IMR-90 (cell line): ENCODE measurements around the gene RSU1. TPM values are rescaled to one million over a fixed set of nuclear protein-coding genes. Genes with fewer than 3 reads are reported as not detected.

Source experiments
- ATAC-seq: fragments of 200-7000 bp; cut with Tn5 transposase; 2 replicates; pipeline ENCODE4 v1.9.1; 2020; ENCODE audit warnings: low read depth, mild to moderate bottlenecking, moderate library complexity
- BruUV-seq: library from RNA; stranded (reverse); fragments of 400-500 nt; replicated peaks from 2 replicates; lab custom pipeline; 2021; lab: Mats Ljungman, UMichigan
- CTCF ChIA-PET: fragments of 300-600 bp; formaldehyde crosslinking; extraction: SDS; loops from one replicate; lab custom pipeline; 2021; ENCODE audit warnings: antibody characterized with exemption; lab: Yijun Ruan, JAX
- POLR2A ChIA-PET: fragments of 300-600 bp; sonication (Branson Sonifier 250); formaldehyde crosslinking; loops from one replicate; lab custom pipeline; 2022; ENCODE audit warnings: antibody characterized with exemption; ENCODE audit not compliant: unreplicated experiment; lab: Charles Lee
- DNase-seq: peaks from one replicate; pipeline ENCODE4 v3.0.0; 2013
- H2AFZ ChIP-seq: replicated peaks from 2 replicates; pipeline ENCODE3; 2013; ENCODE audit warnings: low read length, mild to moderate bottlenecking; ENCODE audit not compliant: poor library complexity
- H2AK5ac ChIP-seq: 2 replicates; pipeline ENCODE4 v1.6.1; 2013; ENCODE audit warnings: low read depth, low read length, inconsistent platforms
- H2AK9ac ChIP-seq: replicated peaks from 2 replicates; pipeline ENCODE3; 2013; ENCODE audit warnings: mild to moderate bottlenecking, low read depth, low read length, moderate library complexity; ENCODE audit not compliant: poor library complexity
- H2BK120ac ChIP-seq: 2 replicates; pipeline ENCODE4 v1.6.1; 2013; ENCODE audit warnings: low read depth, low read length, inconsistent platforms
- H2BK15ac ChIP-seq: 3 replicates; pipeline ENCODE4 v1.6.1; 2013; ENCODE audit warnings: low read depth, low read length, inconsistent platforms
- H2BK20ac ChIP-seq: 2 replicates; pipeline ENCODE4 v1.6.1; 2013; ENCODE audit warnings: low read depth, mild to moderate bottlenecking, inconsistent platforms, low read length, moderate library complexity
- H2BK5ac ChIP-seq: 2 replicates; pipeline ENCODE4 v1.6.1; 2013; ENCODE audit warnings: mild to moderate bottlenecking, low read depth, low read length, inconsistent platforms; ENCODE audit not compliant: poor library complexity, severe bottlenecking
- H3K14ac ChIP-seq: replicated peaks from 2 replicates; pipeline ENCODE4 v1.6.1; 2013; ENCODE audit warnings: low read depth, low read length, inconsistent platforms
- H3K18ac ChIP-seq: 2 replicates; pipeline ENCODE4 v1.6.1; 2013; ENCODE audit warnings: low read depth, low read length, control low read depth
- H3K23ac ChIP-seq: 2 replicates; pipeline ENCODE4 v1.6.1; 2013; ENCODE audit warnings: low read depth, low read length, inconsistent platforms
- H3K27ac ChIP-seq: 2 replicates; pipeline ENCODE4 v1.5.1; 2013; ENCODE audit warnings: mild to moderate bottlenecking, control low read depth, low read length; ENCODE audit not compliant: insufficient read depth
- H3K27me3 ChIP-seq: 2 replicates; pipeline ENCODE4 v1.6.1; 2013; ENCODE audit warnings: low read length; ENCODE audit not compliant: control insufficient read depth, insufficient read depth
- H3K36me3 ChIP-seq: 2 replicates; pipeline ENCODE4 v1.6.1; 2013; ENCODE audit warnings: low read length, mixed read lengths; ENCODE audit not compliant: control insufficient read depth, insufficient read depth
- H3K4ac ChIP-seq: 2 replicates; pipeline ENCODE4 v1.6.1; 2013; ENCODE audit warnings: low read depth, low read length, inconsistent platforms
- H3K4me1 ChIP-seq: 2 replicates; pipeline ENCODE4 v1.6.1; 2013; ENCODE audit warnings: low read length, mixed read lengths; ENCODE audit not compliant: control insufficient read depth, insufficient read depth
- H3K4me2 ChIP-seq: 2 replicates; pipeline ENCODE4 v1.6.1; 2013; ENCODE audit warnings: low read depth, mild to moderate bottlenecking, control low read depth, low read length, moderate library complexity
- H3K4me3 ChIP-seq: 2 replicates; pipeline ENCODE4 v1.5.1; 2013; ENCODE audit warnings: low read depth, mild to moderate bottlenecking, control low read depth, low read length, moderate library complexity; ENCODE audit not compliant: insufficient read depth
- H3K56ac ChIP-seq: 2 replicates; pipeline ENCODE4 v1.6.1; 2013; ENCODE audit warnings: low read length, inconsistent platforms; ENCODE audit not compliant: insufficient read depth; ENCODE audit errors: extremely low read depth
- H3K79me1 ChIP-seq, 2 experiments: 2 replicates each; pipeline ENCODE4 v1.6.1; 2013; ENCODE audit warnings: low read length in 2 of 2, inconsistent platforms in 1 of 2, low read depth in 1 of 2
- H3K9ac ChIP-seq: 2 replicates; pipeline ENCODE4 v1.6.1; 2013; ENCODE audit warnings: low read depth, low read length, control low read depth
- H3K9me1 ChIP-seq: 2 replicates; pipeline ENCODE4 v1.6.1; 2013; ENCODE audit warnings: low read length, inconsistent platforms; ENCODE audit not compliant: insufficient read depth
- H3K9me3 ChIP-seq: 2 replicates; pipeline ENCODE4 v1.6.1; 2013; ENCODE audit warnings: low read length; ENCODE audit not compliant: control insufficient read depth, insufficient read depth
- H4K20me1 ChIP-seq: 2 replicates; pipeline ENCODE4 v1.6.1; 2013; ENCODE audit warnings: low read length, inconsistent platforms; ENCODE audit not compliant: insufficient read depth
- H4K5ac ChIP-seq: 2 replicates; pipeline ENCODE4 v1.6.1; 2013; ENCODE audit warnings: mild to moderate bottlenecking, low read depth, low read length, control low read depth
- H4K8ac ChIP-seq, 2 experiments: 2 replicates each; pipeline ENCODE4 v1.6.1; 2013; ENCODE audit warnings: low read depth in 2 of 2, low read length in 2 of 2, control low read depth in 1 of 2, inconsistent platforms in 1 of 2
- H4K91ac ChIP-seq: 2 replicates; pipeline ENCODE4 v1.6.1; 2013; ENCODE audit warnings: low read depth, low read length, inconsistent platforms; ENCODE audit not compliant: insufficient read depth
- CEBPB ChIP-seq: IDR thresholded peaks from 2 replicates; pipeline ENCODE4 v1.6.1; 2012; ENCODE audit warnings: low read depth, low read length, improper control_type of control experiment
- SMC3 ChIP-seq: fragments of 150-350 bp; IDR thresholded peaks from 2 replicates; pipeline ENCODE4 v1.6.1; 2016; ENCODE audit warnings: low read depth, mild to moderate bottlenecking, antibody characterized with exemption, low read length, moderate library complexity
- WGBS, 2 experiments: methylation state at CpG; one replicate each; pipeline versions ENCODE4 v1.1.5 to v1.1.7; 2013; ENCODE audit warnings: missing lambda C conversion rate in 2 of 2; ENCODE audit not compliant: insufficient read length in 1 of 2; ENCODE audit errors: extremely low coverage in 2 of 2; 5-methylcytosine and 5-hydroxymethylcytosine counted together
- dilution Hi-C: fragments of 300-500 bp; cut with HindIII; formaldehyde crosslinking; loops from one replicate; pipeline ENCODE4 v1.14.3; 2018; ENCODE audit warnings: low sequenced_read_pairs; ENCODE audit not compliant: unreplicated experiment
- in situ Hi-C: fragments of 300-500 bp; cut with MboI; formaldehyde crosslinking; loops from 3 replicates; pipeline ENCODE4 v1.14.3; 2019; ENCODE audit warnings: low sequenced_read_pairs, inconsistent platforms, mixed read lengths
- intact Hi-C: fragments of 100-400 bp; cut with micrococcal nuclease; formaldehyde crosslinking; loops from 2 replicates; pipeline ENCODE4 v1.10.0; 2022
- polyA plus RNA-seq, 3 experiments: library from polyadenylated mRNA; depleted of rRNA; stranded (reverse); fragments of >200 nt; gene quantifications; 2 replicates each; pipeline ENCODE4 v1.2.3, GENCODE V29; 2012; ENCODE audit warnings: low replicate concordance in 1 of 3
- total RNA-seq: library from RNA; depleted of rRNA; stranded (reverse); fragments of >200 nt; gene quantifications from 2 replicates; pipeline ENCODE4 v1.2.3, GENCODE V29; 2012

RSU1 gene
- total and polyA plus RNA-seq, 2 of the 4 experiments (the other 2 are of a cell fraction) = 134 to 148 TPM

DNA sequence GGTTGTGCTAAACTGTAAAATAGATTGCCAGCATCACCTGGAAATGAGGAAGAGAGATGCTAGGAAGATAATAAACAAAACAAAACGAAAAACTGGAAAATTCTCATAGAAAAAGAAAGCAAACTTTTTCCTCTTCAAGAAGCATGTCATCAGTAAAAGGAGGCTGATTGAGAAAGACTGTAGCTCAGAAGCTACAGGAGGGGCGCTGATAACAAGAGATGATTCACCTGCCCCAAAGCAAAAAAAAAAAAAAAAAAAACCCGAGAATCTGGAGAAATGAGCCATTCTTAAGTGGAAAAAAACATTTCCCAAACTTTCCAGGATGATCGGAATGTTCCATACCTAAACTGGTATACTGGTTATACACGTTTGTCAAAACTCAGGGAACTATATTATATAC is 165.1 kb downstream of the RSU1 start:
- no peak overlapping the region for H3K27ac ChIP-seq
- H4K5ac ChIP-seq = no peak overlapping the region
- no peak overlapping the region for H2BK120ac ChIP-seq
- DNase-seq = peak; percentile 64
- H2BK5ac ChIP-seq = no peak overlapping the region
- H3K9ac ChIP-seq = no peak overlapping the region
- no peak overlapping the region for H3K4ac ChIP-seq
- no peak overlapping the region for H4K91ac ChIP-seq
- peaks cover 2% of the 10 kb centered on the region for H3K4me1 ChIP-seq
- no peak overlapping the region for H2AFZ ChIP-seq
- no peak overlapping the region for H4K8ac ChIP-seq
- H3K56ac ChIP-seq = no peak overlapping the region
- H3K9me3 ChIP-seq = no peaks in the 10 kb centered on the region
- no peaks in the 10 kb centered on the region; the same call in 1 of the 2 replicates for H3K9me1 ChIP-seq
- no peak overlapping the region for H3K18ac ChIP-seq
- ChIA-PET CTCF (no interaction called here), POLR2A (no interaction called here)
- no CpG with 5 or more reads among the region's 5 CpGs for WGBS, 2 experiments
- no peak overlapping the region for H2BK15ac ChIP-seq
- H2AK5ac ChIP-seq = no peak overlapping the region
- H4K20me1 ChIP-seq = no peaks in the 10 kb centered on the region; the same call in 1 of the 2 replicates
- no peak overlapping the region for H3K4me3 ChIP-seq
- no peak for ATAC-seq
- H2BK20ac ChIP-seq = no peak overlapping the region
- in situ Hi-C loops (no loop called here), intact Hi-C loops (no loop called here), dilution Hi-C loops (no loop called here)
- no peak overlapping the region for H3K4me2 ChIP-seq
- no peak overlapping the region for H2AK9ac ChIP-seq
- no TSS peak for BruUV-seq
- no peaks in the 10 kb centered on the region for H3K27me3 ChIP-seq
- no peak overlapping the region for H3K14ac ChIP-seq
- no peak overlapping the region for H3K23ac ChIP-seq
- TF ChIP-seq SMC3 (no peak), CEBPB (peak; percentile 56; the same call in 1 of the 2 replicates)
- H3K79me1 ChIP-seq = peaks cover 4 to 9% of the 10 kb centered on the region in 2 experiments
- H3K36me3 ChIP-seq = no peaks in the 10 kb centered on the region
